KOPT-K1 (cell line): Measurements from ENCODE around the gene LCP1.
"Not testable (repeated sequence)": the region's sequence is repeated elsewhere in the genome, so short reads cannot be mapped to it uniquely, and the experiment has no call there.

Experiments used
- H3K27ac ChIP-seq: fragments of 200-600 bp; sonication (generic); 2 replicates; pipeline ENCODE4 v1.5.1; 2016; ENCODE audit warnings: antibody characterized with exemption, mild to moderate bottlenecking, low read depth, low read length; ENCODE audit not compliant: poor library complexity, severe bottlenecking
- H3K36me3 ChIP-seq: fragments of 200-600 bp; sonication (generic); 2 replicates; pipeline ENCODE4 v1.5.1; 2017; ENCODE audit warnings: antibody characterized with exemption, mild to moderate bottlenecking, low read length, moderate library complexity; ENCODE audit not compliant: insufficient read depth
- H3K9me3 ChIP-seq: fragments of 200-600 bp; sonication (generic); 2 replicates; pipeline ENCODE4 v1.5.1; 2017; ENCODE audit warnings: antibody characterized with exemption, low read length, mild to moderate bottlenecking; ENCODE audit not compliant: insufficient read depth, poor library complexity, severe bottlenecking

The LCP1 gene

DNA sequence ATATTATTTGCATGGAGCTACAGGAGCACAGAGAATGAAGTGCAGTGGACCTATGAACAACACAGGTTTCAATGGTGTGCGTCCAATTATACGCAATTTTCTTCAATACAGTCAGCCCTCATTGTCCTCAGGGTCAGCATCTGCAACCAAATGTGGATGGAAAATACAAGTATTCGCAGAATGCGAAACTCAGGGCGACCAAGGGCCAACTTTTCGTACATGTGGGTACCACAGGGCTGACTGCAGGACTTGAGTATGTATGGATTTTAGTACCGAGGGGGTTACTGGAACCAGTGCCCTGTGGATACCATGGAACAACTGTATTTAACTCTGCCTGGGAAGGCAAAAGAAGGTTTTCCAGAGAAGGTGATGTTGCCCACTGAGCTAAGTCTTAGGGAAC is 10.2 kb downstream of the LCP1 start:
- Histone ChIP-seq H3K27ac (peak overlapping the region; percentile 64), H3K9me3 (no peaks in the 10 kb centered on the region), H3K36me3 (peaks cover 93% of the 10 kb centered on the region)

DNA sequence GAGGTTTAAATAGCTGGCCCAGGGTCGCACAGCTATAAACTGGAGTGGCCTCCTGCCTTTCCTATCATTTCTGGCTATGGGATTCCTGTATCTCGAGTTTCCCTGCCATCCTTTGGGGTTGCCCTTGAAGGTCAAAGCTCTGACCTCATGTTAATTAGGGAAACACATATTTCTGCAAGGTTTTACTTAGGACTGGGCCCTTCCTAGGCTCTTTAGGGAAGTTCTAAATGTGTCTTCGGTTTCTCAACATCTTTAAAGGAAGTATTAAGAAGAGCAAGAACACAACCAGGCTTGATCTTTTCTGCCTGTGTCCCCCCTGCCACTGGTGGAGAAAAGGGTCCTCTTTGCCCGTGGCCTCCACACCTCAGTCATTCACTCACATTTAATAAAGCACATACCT is 10.8 kb downstream of the LCP1 start:
- Histone ChIP-seq H3K27ac (peak overlapping the region; percentile 64), H3K36me3 (peaks cover 88% of the 10 kb centered on the region), H3K9me3 (no peaks in the 10 kb centered on the region)

DNA sequence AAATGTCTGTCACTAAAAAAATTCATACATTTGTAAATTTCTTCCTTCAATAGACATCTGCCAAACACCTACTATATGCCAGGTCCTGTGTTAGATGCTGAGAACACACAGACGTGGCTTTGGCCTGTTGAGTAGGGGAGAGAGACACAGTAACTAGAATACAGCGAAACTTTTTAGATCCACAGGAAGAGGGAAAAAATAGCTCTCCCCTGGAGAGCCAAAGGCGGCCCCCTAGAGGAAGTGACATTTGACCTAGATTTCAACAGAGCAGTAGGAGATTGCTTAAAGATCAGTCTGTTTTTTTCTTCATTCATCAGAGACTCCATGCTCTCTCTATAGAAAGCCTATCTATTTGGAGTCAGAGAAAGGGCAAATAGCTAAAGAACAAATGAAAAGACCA is 11.3 kb downstream of the LCP1 start:
- no peaks in the 10 kb centered on the region for H3K9me3 ChIP-seq
- H3K27ac ChIP-seq: peak overlapping the region; percentile 64
- H3K36me3 ChIP-seq: peaks cover 84% of the 10 kb centered on the region

DNA sequence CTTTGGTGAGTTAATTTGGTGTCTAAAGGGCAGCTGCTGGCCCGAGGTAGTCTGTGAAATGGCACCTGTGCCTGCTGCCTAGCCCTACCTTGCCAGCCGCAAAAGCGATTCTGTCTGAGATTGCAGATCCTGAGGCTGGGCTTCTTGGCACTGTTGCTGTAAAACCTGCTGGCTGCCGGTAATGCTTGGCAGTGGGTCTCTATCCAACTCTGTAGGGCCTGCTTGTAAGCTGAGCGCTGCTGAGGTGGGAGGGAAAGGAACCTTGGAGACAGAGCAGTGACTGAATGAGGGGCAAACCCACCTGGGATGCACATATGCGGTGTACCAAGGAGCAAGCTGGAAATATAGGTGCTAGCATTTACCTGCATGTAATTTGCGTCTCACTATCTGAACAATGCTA is 11.7 kb downstream of the LCP1 start:
- Histone ChIP-seq H3K9me3 (no peaks in the 10 kb centered on the region), H3K36me3 (peaks cover 80% of the 10 kb centered on the region), H3K27ac (peak overlapping the region; percentile 64)

DNA sequence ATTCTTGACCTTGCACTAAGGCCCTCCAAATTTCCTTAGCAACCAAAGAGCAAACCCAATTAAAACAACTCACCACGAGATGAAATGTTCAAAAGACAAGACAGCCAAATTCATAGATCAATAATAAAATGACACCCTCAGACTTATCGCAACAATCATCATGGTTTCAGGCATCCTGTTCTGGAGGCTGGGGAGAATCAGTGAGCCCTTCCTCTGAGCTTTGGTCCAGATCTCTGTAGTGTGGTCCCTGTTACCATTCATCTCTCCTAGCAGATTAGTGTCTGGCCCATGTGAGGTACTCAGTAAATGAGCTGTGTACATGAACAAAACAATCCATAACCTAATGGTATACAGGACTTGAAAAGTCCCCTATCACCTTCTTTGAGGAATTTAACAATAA is 12.2 kb downstream of the LCP1 start:
- Histone ChIP-seq H3K27ac (peak overlapping the region; percentile 64), H3K9me3 (no peaks in the 10 kb centered on the region), H3K36me3 (peaks cover 79% of the 10 kb centered on the region)

DNA sequence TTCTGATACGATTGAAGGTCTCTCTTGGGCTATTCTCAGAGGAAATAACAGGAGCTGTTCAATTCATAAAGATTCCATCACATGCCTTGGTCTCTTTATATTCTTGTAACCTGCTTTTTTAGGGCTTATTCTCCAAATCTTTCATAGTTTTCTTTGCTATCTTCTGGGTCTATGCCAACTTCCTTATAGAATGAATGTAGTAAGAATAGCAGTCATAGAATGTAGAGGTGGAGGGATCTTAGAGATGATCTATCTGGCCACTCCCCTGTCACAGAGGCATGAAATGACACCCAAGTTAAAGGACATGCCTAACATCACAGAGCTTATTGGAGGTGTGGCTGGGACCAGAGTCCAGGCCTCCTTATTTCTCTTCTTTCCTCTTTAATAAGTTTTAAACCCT is 13.2 kb downstream of the LCP1 start:
- Histone ChIP-seq H3K9me3 (peaks cover 7% of the 10 kb centered on the region), H3K27ac (peak overlapping the region; percentile 20), H3K36me3 (peaks cover 78% of the 10 kb centered on the region)

DNA sequence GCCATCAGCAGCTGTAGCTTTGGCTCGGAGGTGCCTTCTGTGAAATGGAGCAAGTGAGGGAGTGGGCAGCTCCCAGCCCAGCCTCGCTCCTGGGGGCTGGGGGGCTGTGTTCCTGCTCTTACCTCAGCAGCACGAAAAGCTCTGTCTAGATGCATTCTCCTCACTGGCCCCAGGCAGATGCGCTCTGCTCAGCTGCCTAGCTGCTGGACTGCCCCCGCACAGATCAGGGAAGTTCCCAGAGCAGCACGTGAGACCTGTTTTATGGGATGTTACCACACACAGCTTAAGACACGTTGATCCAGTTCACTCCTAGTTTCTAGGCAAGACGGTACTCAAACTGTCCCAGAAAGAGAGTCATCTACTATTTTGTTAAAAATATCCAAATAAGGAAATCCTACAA is 13.6 kb downstream of the LCP1 start:
- Histone ChIP-seq H3K27ac (peak overlapping the region; percentile 20), H3K36me3 (peaks cover 78% of the 10 kb centered on the region), H3K9me3 (peaks cover 12% of the 10 kb centered on the region)

DNA sequence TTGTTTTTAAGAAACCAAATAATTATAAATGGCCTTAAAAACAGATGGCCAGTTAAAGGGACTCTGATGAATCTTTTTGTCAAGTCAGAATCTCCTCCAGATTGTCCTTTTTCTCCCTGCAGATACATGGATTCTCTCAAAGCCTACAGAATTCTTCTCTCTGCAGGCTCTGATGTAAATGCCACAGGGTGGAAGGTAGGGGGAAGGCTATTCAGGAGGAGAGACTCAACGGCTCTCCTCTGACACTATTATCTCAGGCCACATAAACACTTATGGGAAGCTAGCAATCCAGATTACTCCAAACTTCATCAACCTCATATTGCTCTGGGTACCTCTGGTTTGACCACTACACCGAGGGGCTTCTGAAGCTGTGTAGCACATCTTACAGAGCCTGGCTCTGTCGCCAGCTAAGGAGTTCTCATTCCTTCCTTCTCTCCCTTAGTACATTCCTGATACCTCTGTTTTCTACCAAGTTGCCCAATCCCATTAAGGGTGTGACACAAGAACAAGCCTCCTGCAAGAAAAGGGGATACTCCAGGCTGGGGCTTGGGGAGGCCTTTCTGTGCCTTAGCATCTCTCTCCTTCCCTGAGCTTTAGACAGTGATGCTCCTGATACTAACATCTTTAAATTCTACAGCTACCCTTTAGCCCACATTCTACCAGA is 14.9 kb downstream of the LCP1 start:
- Histone ChIP-seq H3K27ac (no peak overlapping the region), H3K36me3 (peaks cover 68% of the 10 kb centered on the region), H3K9me3 (peaks cover 12% of the 10 kb centered on the region)

DNA sequence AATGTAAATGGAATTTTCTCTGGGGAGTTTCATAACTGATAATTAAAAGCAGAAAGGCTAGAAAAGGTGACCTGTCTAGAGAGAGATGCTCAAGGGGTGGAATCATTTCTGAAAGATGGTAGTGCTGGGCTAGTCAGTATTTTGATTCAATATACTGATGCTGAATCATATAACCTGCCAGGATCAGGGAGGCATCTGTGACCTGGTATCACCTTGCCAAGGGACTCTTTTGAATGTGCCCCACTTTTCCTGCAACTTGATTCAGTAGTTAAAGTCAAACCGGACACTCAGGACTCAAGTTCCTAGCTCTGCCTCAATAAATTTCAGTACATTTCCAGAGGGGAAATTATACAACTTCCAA is 15.8 kb downstream of the LCP1 start:
- no peak overlapping the region for H3K27ac ChIP-seq

DNA sequence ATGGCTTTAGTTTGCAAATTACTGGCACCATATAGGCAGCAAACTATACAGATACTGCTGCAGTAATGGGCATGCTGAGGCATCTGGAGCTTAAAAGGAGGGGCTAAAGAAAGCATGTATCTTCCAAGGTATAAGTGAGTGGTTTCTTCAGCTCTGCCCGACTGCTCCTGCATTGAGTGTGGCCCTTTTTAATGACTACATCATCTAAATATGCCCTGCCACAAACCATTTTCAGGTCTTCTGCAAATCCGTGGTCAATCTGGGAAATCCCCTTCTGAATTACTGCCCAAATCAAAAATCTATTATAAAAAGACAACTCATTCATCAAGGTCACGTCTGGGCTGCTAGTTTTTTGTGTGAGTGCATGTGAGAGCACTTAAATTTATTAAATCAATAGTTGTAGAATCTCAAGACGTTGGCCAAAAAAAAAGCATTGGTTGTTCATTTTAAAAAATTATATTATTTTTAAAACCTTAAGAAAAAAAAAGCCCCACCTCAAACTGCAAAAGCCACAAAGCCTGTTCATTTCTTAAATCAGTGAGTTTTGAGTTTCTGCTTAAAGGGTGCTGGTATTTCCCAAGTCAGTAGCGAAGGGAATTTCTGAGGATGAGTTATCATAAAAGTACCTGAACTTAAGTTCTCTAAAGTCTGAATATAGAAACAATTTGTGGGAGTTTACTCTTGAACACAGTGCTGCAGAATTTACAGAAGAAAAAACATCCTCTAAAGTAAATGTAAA is 16.3 kb downstream of the LCP1 start:
- peaks cover 55% of the 10 kb centered on the region for H3K36me3 ChIP-seq
- H3K27ac ChIP-seq: no peak overlapping the region
- H3K9me3 ChIP-seq: peaks cover 12% of the 10 kb centered on the region

More for the DNA sequence above, 15.8 kb downstream of the LCP1 start:
- Histone ChIP-seq H3K9me3 (peaks cover 12% of the 10 kb centered on the region), H3K36me3 (peaks cover 59% of the 10 kb centered on the region)

DNA sequence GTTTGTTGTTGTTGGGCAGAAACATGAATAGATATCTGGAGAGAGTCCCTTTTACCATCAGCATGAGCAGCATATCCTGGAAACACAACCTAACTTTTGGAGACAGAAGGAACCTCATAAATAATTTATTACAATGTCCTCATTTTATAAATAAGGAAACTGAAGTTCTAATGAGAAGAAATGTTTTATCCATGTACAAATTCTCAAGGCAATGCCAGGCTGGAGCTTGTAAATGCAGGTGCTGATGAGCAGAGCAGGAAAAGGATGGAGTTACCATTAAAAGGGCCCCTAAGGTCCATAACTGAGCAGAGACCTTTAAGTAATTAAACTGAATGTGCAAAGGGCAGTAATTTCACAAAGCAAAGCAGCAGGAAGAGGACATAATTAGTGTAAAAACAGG is 17.3 kb downstream of the LCP1 start:
- Histone ChIP-seq H3K27ac (no peak overlapping the region), H3K9me3 (peaks cover 12% of the 10 kb centered on the region), H3K36me3 (peaks cover 51% of the 10 kb centered on the region)

DNA sequence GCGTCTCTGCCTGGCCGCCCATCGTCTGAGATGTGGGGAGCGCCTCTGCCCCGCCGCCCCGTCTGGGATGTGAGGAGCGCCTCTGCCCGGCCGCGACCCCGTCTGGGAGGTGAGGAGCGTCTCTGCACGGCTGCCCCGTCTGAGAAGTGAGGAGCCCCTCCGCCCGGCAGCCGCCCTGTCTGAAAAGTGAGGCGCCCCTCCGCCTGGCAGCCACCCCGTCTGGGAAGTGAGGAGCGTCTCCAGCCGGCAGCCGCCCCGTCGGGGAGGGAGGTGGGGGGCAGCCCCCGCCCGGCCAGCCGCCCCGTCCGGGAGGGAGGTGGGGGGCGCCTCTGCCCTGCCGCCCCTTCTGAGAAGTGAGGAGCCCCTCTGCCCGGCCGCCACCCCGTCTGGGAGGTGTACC is 19.2 kb downstream of the LCP1 start:
- peaks cover 51% of the 10 kb centered on the region for H3K36me3 ChIP-seq
- not testable (repeated sequence) for H3K27ac ChIP-seq
- H3K9me3 ChIP-seq: peaks cover 12% of the 10 kb centered on the region

DNA sequence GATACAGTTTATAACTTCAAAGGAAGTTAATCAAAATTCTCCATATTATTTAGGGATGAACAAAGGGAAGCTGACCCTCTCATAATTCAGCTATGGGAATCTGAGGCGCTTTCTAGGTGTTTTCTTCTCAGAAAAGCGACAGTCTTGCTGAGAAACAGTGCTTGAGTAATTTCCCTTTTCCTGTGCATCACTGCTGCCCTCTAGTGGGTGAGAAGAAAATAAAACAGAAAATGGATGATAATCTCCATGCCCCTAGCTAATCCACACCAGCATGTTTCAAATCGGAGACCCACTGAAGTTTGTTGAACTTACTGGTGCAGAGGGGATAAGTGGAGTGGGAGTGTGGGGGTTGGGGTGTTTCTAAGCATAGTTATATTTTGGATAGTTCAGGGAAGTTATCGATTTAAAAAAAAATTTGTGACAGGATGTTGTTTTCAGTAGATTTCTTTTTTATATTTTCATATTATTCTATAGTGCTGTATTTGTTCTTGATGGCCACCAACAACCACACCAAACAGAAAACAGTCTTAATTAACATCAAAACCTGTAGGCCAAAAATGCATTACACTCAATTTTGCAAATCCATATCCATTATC is 21.4 kb downstream of the LCP1 start:
- H3K27ac ChIP-seq: peak overlapping the region; percentile 35
- H3K36me3 ChIP-seq: peaks cover 64% of the 10 kb centered on the region
- H3K9me3 ChIP-seq: peaks cover 12% of the 10 kb centered on the region

DNA sequence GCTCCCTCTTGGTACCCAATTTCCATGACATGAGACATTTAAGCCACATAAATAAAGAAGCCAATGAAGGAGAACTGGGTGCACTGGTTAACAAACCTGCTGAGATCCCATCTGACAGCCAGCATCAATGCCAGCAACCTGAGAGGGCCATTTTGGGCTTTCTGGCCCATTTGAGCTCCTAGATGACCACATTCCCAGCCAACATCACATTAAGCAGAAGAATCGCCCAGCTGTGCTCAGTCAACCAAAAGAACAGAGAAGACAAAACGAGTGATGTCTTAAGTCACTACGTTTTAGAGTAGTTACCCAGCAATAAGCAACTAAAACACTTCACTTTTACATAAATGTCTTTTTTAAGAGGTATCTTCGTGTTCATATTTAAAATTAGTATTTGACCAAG is 21.9 kb downstream of the LCP1 start:
- Histone ChIP-seq H3K27ac (peak overlapping the region; percentile 35), H3K36me3 (peaks cover 68% of the 10 kb centered on the region), H3K9me3 (peaks cover 12% of the 10 kb centered on the region)

DNA sequence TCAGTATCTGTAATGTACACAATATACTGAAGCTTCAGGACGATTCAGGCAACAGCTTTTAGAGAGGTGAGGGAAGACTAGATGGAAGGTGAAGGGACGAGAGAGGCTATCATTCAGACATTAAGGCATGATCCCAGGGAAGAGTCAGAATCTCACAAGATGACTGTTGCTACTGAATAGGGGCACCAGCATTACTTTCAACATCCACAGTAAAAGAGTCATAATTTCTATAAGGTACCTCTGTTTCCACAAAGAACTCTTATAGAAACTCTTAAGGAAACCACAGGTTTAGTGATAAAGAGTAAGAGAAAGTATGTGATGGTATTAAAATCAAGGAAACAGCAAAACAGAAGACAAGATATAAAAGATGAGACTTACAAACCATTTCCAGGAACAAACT is 23.0 kb downstream of the LCP1 start:
- H3K27ac ChIP-seq: no peak overlapping the region
- H3K36me3 ChIP-seq: peaks cover 69% of the 10 kb centered on the region
- peaks cover 6% of the 10 kb centered on the region for H3K9me3 ChIP-seq

DNA sequence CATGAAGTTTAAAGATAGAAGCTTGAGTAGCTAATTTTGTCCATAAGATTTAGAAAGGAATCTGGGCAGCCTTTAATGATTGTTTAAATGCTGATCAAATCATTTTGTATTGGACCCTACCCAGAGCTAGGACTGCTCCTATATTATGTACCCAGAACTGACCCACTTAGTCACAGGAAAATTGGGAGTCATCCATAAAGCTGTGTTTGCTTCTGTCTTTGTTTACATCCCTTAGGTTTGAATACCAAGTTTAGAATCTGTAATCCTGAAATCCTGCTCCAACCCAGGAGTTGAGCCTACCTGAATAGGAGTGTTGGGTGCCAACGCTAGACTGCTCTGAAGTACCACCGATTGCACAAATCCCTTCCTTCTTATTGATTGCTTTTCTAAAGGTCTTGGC is 23.8 kb downstream of the LCP1 start:
- no peaks in the 10 kb centered on the region for H3K9me3 ChIP-seq
- no peak overlapping the region for H3K27ac ChIP-seq
- peaks cover 70% of the 10 kb centered on the region for H3K36me3 ChIP-seq
